Posterior cingulate gyrus (tissue), 11 donors: ENCODE measurements around the gene KRTAP2-4.
"Not testable (repeated sequence)": the region's sequence is repeated elsewhere in the genome, so short reads cannot be mapped to it uniquely, and the experiment has no call there.

Experiments used
- DNase-seq, 10 donors: peaks; one replicate each; pipeline versions ENCODE4 v3.0.0 to v3.0.0-alpha.2; 2020 to 2021; ENCODE audit warnings: mixed read lengths in 3 of 10
- intact Hi-C: fragments of 100-400 bp; cut with DNase I; formaldehyde crosslinking; loops from one replicate; pipeline ENCODE4 v1.15.1; 2023

The KRTAP2-4 gene

GRCh38 chr17:41065829-41066624, at the start of gene KRTAP2-4:
TSS of gene KRTAP2-4 (minus strand) at chr17:41065879. CDS start at chr17:41065845, 34 bp downstream.
- DNase-seq, result no peak
- intact Hi-C loops, result no loop called here

- intact Hi-C loops, result no loop called here
Observed at GRCh38 chr17:41111151-41111885, 45.6 kb upstream of the KRTAP2-4 start.

GRCh38 chr17:41108728-41109386, 43.2 kb upstream of the KRTAP2-4 start:
- DNase-seq, intact Hi-C loops: not testable (repeated sequence)

More at GRCh38 chr17:41111151-41111885, 45.6 kb upstream of the KRTAP2-4 start:
- DNase-seq, result no peak

- no peak for DNase-seq
- intact Hi-C loops, result no loop called here
Observed at GRCh38 chr17:41107941-41108450, 42.3 kb upstream of the KRTAP2-4 start.

- intact Hi-C loops, result not testable (repeated sequence)
Observed at GRCh38 chr17:41105347-41105746, 39.7 kb upstream of the KRTAP2-4 start, which contains the start of gene KRTAP4-9. TSS of gene KRTAP4-9 (plus strand) at chr17:41105389. CDS start at chr17:41105389, 0 bp downstream.

GRCh38 chr17:41104386-41105038, 38.8 kb upstream of the KRTAP2-4 start:
- intact Hi-C loops, DNase-seq: not testable (repeated sequence)

More at GRCh38 chr17:41105347-41105746, 39.7 kb upstream of the KRTAP2-4 start, which contains the start of gene KRTAP4-9:
- peak in 1 of 10 donors; percentile 69 for DNase-seq

- intact Hi-C loops, result no loop called here
- no peak for DNase-seq
Observed at GRCh38 chr17:41103896-41104295, 38.2 kb upstream of the KRTAP2-4 start.

GRCh38 chr17:41101586-41102259, 36.0 kb upstream of the KRTAP2-4 start, which contains the start of gene KRTAP4-16:
TSS of gene KRTAP4-16 (minus strand) at chr17:41102209. CDS start at chr17:41102209, 0 bp downstream.
- DNase-seq, result peak in 1 of 10 donors; percentile 79
- intact Hi-C loops, result no loop called here

GRCh38 chr17:41099682-41100480, 34.2 kb upstream of the KRTAP2-4 start:
- DNase-seq, intact Hi-C loops: not testable (repeated sequence)

GRCh38 chr17:41098481-41098880, 32.8 kb upstream of the KRTAP2-4 start:
- DNase-seq, result no peak
- intact Hi-C loops, result no loop called here

GRCh38 chr17:41098042-41098441, 32.4 kb upstream of the KRTAP2-4 start, which contains the start of gene KRTAP4-8:
TSS of gene KRTAP4-8 (minus strand) at chr17:41098142. CDS start at chr17:41098084, 58 bp downstream.
- intact Hi-C loops, result no loop called here
- no peak for DNase-seq

- no peak for DNase-seq
- intact Hi-C loops, result no loop called here
Observed at GRCh38 chr17:41096055-41096454, 30.4 kb upstream of the KRTAP2-4 start.

- intact Hi-C loops, DNase-seq: not testable (repeated sequence)
Observed at GRCh38 chr17:41088760-41089352, 23.2 kb upstream of the KRTAP2-4 start.

- DNase-seq, result peak in 1 of 10 donors; percentile 56
Observed at GRCh38 chr17:41084100-41084856, 18.6 kb upstream of the KRTAP2-4 start, which contains the start of gene KRTAP4-7. TSS of gene KRTAP4-7 (plus strand) at chr17:41084150. CDS start at chr17:41084207, 57 bp downstream.

GRCh38 chr17:41083427-41083826, 17.7 kb upstream of the KRTAP2-4 start:
- DNase-seq, intact Hi-C loops: not testable (repeated sequence)

More at GRCh38 chr17:41084100-41084856, 18.6 kb upstream of the KRTAP2-4 start, which contains the start of gene KRTAP4-7:
- intact Hi-C loops, result not testable (repeated sequence)

GRCh38 chr17:41082626-41083025, 16.9 kb upstream of the KRTAP2-4 start:
- no peak for DNase-seq
- intact Hi-C loops, result no loop called here

- intact Hi-C loops, result no loop called here
Observed at GRCh38 chr17:41076788-41077187, 11.1 kb upstream of the KRTAP2-4 start.

More at GRCh38 chr17:41076788-41077187, 11.1 kb upstream of the KRTAP2-4 start:
- no peak for DNase-seq
